D341Med (cell line): ENCODE data around the gene SGSH.
"Not testable (repeated sequence)": the region's sequence is repeated elsewhere in the genome, so short reads cannot be mapped to it uniquely, and the experiment has no call there.

Experiments
- DNase-seq: peaks from one replicate; pipeline ENCODE4 v3.0.0; 2012; ENCODE audit warnings: low spot score

SGSH gene

DNA sequence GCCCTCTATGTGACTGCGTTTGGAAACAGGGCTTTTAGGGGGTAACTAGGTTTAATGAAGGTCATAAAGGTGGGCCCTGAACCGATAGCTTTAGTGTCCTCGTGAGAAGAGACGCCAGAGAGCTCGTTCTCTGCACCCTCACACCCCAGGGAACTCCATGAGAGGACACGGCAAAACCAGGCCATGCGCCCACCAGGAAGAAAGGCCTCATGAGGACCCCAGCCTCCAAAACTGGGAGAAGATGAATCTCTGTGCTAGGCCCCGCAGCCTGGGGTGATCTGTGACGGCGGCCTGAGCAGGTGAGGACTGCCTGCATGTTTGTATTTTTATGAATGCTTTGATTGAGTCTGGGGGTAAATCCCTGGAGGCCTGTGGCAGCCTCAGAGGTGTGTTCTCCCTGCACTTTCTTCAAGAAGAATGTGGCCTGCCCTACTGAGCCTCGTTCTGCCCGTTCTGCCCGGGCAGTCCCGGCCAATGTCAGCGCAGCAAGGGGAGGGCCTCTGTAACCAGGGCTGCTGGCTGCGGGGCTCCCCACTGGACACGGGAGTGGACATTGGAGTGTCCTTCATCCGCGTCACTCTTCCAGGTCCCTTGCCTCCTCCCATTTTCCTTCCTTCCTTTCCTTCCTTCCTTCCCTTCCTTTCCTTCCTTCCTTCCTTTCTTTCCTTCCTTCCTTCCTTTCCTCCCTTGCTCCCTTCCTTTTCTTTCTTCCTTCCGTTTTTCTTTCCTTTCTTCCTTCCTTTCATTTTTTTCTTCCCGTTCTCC, 33.7 kb upstream of the SGSH start:
- peak; percentile 36 for DNase-seq

DNA sequence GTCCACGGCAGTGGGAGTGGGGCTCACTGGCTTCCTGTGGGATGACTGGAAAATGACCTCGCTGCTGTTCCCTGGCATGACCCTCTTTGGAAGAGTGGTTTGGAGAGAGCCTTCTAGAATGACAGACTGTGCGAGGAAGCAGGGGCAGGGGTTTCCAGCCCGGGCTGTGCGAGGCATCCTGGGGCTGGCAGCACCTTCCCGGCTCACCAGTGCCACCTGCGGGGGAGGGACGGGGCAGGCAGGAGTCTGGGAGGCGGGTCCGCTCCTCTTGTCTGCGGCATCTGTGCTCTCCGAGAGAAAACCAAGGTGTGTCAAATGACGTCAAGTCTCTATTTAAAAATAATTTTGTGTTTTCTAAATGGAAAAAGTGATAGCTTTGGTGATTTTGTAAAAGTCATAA, 32.7 kb upstream of the SGSH start:
- peak; percentile 92 for DNase-seq

DNA sequence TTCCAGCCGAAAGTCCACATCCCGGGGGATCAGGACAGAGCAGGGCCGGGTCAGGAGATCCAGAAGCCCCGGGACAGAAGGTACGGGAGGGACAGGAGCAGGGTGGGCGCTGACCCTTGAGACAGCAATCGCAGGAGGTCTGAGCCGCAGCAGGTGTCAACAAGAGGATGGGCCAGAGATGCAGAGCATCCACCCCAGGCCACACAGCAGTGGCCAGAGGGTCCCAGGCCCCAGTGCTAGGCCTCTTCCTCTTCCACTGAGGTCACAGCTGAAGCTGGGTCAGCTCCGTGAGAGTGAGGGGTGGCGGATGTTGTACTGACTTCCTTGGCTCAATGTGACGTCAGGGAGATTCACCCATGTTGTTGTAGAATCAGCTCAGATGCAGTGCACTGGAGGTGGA, 31.8 kb upstream of the SGSH start:
- peak; percentile 33 for DNase-seq

DNA sequence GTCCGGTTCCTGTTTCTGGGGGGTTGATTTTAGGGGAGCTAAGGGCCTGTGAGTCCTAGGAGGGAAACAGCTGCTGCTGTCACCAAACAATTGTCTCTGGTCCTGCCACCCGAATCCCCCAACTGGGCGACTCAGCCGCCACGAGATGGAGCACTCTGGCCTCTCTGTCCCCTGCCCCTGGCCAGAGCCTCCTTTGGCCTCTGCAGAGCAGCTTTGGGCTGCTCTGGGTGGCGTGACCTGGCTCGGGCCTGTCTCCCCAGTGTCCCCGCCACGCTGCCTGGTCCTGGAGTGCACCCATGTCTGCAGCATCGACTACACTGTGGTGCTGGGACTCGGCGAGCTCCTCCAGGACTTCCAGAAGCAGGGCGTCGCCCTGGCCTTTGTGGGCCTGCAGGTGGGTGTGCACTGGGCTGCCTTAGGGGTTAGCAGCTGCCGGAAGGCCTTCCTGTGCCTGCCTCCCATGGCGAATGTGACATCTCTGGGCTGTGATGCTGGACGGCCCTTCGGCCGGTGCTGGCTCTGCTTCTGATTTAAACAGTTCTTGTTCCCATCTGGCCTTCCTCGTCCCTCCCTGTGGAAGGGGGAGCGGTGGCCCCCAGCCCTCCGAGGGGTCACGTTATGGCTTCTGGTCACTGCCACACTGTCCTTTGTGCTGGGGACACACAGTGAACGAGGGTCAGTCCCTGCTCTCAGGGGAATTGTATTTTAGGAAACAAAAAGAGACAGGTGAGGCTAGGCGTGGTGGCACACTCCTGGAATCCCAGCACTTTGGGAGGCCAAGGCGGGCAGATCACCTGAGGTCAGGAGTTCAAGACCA, 29.0 kb upstream of the SGSH start:
- peak; percentile 43 for DNase-seq

DNA sequence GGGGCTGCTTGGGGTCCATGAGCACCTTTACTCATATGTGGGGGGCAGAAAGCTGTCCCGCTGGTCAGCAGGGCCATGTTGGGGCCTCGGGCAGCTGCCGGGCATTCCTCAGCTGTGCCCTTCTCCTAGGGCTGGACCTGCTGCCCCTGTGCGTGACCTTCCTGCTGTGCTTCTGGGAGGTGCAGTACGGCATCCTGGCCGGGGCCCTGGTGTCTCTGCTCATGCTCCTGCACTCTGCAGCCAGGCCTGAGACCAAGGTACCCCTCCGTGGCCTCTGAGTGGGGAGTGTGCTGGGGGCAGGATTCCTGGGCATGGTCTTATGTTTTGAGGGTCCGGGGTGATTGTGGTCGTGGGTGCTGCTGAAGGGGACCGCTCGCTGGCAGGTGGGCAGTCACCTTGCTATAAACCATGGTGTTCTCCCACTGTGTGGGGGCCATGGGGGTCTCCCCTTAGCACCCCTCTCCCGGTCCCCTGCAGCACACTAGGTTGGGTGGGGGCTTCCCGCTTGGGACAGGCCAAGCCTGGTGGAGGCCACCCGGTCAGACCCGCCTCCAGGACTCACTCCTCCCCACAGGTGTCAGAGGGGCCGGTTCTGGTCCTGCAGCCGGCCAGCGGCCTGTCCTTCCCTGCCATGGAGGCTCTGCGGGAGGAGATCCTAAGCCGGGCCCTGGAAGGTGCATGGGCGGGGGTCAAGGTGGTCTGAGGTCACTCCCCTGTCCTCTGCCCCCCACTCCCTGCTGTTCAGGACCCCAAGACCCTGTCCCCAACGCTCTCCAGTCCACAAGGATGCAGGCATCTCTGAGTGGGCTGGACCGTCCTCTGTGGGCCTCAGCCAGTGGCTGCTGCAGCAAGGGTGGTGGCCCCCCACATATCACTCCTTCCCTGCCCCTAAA, 28.1 kb upstream of the SGSH start:
- DNase-seq = peak; percentile 38

DNA sequence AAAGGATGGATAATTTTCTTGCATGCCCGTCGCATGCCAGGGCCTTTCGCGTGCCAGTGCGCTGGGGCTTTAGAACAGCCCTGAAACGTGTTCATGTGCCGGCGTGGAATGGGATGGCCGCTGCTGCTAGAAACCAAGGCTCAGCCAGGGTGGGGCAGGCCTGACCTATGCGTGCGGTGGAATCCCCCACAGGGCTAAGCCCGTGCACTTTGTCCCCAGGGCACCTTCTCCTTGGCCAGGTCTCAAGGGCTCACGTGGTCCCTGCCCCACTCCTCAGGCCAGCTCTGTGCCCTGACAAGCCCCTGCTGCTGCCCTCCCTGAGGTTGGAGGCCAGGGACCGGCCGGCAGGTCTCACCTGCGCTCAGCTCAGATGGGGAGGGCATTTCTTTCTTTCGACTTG, 27.4 kb upstream of the SGSH start:
- peak; percentile 26 for DNase-seq

DNA sequence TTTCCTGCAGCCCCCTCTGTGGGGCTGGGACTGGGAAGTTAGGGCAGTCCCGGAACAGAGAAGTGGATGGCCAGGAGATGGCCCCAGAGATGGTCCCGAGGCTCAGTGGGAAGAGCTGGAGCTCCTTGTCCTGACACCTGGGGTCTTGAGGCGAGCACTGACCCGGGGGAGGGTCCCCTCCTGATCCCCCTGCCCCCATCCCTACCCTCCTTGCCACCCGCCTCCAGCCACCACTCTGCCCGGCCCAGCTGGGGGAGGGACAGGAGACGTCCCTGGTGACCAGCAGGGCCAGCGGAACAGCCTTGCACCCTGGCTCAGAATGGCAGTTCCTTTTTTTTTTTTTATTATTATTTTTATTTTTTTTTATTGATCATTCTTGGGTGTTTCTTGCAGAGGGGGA, 26.6 kb upstream of the SGSH start:
- DNase-seq = peak; percentile 31

DNA sequence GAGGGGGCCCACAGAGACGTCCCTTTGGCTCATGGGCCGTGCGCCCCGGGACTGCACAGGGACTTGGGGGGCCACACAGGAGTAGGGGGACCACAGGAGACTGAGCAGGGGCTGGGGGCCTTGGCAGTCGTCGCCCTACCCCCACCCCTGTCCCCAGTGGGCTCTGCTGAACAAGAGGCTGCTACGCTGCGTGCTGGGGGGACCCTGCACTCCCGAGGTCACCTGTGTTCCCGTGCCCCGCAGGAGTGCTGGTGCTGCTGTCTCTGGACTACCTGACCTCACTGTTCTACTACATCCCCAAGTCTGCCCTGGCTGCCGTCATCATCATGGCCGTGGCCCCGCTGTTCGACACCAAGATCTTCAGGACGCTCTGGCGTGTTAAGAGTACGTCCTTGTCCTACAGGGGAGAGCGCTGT, 26.1 kb upstream of the SGSH start:
- DNase-seq = no peak

DNA sequence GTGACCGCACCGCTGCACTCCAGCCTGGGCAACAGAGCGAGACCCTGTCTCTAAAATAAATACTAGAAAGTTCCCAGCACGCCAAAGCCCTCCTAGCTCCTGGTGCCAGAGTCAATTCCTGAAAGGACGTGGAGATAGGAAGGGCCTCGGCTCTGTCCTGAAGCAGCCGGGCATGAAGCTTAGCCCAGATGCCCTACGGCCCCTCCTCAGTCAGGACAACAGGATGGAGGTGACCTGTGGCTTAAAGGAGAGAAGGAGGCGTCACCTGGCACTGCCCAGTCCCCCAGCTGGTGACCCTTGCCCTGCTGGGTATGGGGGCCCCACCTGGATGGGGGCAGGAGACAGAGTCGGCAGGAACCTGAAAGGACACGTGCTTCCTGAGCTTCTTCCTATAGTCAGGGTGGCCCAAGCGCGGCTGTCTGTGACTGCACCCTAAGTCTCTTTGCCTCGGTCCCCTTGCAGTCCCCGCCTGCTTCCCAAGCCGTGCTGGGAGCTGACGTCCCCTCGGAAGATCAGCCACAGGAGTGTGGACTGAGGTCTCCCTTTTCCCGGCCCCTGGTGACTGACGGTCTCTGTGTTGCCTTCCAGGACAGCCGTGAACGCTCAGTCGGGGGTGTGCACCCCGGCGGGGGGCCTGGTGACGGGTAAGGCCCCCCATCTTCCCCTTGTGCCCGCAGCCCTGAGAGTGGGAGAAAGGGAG, 25.6 kb upstream of the SGSH start:
- DNase-seq = peak; percentile 34

DNA sequence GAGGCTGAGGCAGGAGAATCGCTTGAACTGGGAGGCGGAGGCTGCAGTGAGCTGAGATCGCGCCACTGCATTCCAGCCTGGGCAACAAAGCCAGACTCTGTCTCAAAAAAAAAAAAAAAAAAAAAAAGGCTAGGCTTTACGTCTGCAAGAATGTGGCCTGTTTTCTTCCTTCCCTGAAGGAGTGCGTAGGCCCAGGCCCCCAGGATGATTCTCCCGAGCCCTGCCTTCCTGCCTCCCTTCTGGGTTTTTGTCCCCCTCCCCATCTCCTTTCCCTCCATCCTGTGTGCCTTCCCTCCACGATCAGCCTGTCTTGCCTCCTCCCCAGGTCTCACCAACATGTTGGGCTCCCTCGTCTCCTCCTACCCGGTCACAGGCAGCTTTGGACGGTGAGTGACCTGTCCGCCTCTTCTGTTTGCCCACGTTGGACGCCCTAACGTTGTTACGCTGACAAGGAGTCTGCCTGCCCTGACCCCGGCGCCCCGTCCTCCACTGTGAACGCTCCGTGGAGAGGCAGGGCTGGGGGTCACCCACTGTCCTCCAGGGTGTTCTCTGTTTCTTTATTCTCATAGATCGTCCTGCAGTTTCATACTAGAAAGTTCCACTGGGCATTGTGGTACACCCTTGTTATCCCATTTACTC, 24.9 kb upstream of the SGSH start:
- DNase-seq = peak; percentile 29

DNA sequence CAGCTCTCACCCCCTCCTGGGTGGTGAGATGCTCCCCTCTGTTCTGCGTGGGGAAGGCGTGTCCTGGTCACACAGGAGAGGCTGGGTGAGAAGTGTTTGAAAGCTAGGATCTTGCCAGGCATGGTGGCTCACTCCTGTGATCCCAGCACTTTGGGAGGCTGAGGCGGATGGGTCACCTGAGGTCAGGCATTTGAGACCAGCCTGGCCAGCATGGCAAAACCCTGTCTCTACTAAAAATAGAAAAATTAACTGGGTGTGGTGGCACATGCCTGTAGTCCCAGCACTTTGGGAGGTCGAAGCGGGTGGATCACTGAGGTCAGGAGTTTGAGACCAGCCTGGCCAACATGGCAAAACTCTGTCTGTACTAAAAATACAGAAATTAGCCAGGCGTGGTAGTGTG, 24.3 kb upstream of the SGSH start:
- DNase-seq = not testable (repeated sequence)

DNA sequence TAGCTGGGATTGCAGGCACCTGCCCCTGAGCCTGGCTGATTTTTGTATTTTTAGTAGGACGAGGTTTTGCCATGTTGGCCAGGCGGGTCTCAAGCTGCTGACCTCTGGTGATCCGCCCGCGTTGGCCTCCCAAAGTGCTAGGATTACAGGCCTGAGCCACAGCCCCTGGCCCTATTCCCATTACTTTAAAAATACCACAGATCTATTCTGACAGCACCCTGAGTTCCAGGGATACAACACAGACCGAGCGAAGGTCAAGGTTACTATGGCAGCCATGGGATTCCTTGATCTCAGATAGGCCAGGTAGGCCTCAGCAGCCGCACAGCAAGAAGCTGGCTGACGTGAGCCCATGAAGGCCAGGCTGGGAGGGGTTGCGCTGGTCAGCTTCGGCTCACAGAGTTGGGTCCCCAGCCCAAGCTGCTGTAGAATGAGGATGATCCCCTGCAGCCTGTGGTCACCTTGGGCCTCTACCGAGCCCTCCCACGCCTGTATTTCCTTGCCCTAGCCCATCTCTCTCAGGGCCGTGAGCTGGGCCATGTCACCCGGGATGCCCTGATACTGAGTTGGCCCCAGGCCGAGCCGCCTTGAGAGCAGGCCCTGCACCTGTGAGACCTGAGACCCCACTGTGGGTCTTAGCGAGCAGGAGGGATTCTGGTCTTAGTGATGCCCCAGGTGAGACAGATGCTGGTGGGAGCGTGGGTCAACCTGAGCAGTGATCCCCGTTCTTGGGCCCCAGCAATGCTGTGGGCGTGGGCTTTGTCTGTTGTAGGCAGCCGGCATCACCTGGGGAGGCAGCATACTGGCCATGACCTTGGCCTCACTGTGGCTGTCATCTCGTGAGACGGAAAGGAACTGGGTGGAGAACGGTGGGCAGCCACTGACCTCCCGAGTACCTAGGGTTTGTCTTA, 23.6 kb upstream of the SGSH start:
- DNase-seq = peak; percentile 31

DNA sequence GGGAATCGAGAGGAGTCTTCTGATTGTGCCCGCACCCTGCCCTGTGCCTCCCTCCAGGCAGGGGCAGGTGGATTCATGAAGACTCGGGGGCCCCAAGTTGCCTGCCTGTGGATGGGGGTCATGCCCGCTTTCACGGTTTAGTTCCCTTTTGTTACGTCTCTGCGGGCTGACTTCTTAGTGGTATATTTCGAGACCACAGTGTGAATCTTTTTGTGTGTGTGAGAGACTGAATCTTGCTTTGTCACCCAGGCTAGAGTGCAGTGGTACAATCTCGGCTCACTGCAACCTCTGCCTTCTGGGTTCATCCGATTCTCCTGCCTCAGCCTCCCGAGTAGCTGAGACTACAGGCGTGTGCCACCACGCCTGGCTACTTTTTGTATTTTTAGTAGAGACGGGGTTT, 22.4 kb upstream of the SGSH start:
- DNase-seq = no peak

DNA sequence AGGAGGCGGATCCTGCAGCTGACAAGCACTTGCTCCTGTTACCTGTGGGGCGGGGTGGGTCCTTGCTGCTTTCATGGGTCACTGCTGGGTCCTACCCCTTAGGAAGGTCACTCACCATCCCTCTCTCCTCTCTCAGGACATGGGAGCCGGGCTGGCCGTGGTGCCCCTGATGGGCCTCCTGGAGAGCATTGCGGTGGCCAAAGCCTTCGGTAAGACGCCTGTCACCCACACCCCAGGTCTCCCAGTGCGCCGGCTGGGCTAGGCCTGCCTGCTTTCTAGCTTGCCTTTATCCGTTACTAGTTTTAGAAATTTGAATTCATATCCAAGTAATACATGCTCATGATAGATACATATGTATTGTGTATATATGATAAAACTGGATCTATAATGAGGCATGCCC, 17.3 kb upstream of the SGSH start:
- DNase-seq = peak; percentile 31

DNA sequence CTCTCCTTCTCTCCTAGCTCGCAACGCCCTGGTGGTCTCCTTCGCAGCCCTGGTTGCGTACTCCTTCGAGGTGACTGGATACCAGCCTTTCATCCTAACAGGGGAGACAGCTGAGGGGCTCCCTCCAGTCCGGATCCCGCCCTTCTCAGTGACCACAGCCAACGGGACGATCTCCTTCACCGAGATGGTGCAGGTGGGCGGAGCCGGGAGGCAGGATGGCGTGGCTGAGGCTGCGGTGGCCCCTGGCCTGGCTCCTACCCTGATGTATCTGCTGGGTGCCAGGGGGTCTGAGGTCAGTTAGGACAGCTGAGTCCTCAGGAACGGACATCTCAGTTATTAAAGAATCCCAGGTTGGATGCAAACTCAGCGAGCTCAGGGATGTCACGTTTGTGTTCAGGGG, 16.8 kb upstream of the SGSH start:
- peak; percentile 33 for DNase-seq

DNA sequence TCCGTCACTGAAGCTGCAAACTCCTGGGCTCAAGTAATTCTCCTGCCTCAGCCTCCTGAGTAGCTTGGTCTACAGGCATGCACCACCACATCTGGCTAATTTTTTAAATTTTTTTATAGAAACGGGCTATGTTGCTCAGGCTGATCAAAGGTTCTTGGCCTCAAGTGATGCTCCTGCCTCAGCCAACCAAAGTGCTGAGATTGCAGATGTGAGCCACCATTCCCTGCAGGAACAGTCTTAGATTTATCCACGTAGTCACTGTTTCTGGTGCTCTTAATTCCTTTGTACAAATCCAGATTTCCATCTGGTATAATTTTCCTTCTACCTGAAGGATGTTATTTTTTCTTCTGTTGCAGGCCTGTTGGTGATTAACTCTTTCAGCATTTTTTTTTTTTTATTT, 13.1 kb upstream of the SGSH start:
- DNase-seq = no peak

DNA sequence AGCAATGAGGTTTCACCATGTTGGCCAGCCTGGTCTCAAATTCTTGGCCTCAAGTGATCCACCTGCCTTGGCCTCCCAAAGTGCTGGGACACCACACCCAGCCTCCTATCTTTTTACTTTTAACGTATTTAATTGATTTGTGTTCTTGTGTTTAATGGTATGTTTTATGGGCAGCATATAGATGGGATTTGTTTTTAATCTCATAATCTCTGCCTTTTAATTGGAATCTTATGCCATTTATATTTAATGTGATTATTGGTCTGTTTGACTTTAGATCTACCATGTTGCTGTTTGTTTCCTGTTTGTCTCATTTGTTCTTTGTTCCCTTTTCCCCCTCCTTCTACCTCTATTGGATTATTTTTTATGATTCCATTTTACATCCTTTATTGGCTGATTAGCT, 12.3 kb upstream of the SGSH start:
- DNase-seq = no peak

DNA sequence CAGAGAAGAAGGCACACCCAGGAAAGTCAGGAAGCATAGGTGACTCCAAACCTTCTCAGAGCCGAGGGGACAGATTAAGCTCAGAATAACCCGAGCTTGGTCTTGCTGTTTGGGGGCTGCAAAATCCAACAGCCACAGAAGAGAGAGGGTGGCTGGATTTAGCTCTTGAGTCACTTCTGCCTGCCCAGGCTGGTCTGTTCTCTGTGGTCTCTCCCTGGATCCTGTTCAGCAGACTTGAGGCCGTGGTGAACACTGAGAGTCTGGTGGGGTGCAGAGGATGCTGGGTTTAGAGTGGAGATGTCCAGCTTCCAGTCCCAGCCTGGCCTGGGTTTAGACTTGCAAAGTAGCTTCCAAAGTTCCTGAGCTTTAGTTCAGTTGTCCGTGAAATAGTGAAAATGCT, 8.9 kb upstream of the SGSH start:
- DNase-seq = no peak

DNA sequence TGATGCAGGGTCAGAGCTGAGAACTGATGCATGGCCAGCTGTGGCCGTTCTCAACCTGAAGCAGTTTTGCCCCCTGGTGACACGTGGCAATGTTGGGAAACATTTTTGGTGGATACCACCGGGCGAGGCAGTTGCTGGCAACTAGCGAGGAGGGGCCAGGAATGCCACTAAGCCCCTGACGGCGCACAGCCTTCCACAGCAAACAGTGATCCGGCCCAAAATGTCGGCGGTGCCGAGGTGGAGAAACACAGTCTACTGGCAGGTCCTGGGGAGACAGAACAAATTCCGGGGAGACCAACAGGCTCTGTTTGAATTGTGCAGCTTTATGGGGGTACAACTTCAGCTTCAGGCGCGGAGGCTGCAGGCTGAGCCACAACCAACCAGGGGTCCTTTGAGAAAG, 8.3 kb upstream of the SGSH start:
- DNase-seq = no peak

DNA sequence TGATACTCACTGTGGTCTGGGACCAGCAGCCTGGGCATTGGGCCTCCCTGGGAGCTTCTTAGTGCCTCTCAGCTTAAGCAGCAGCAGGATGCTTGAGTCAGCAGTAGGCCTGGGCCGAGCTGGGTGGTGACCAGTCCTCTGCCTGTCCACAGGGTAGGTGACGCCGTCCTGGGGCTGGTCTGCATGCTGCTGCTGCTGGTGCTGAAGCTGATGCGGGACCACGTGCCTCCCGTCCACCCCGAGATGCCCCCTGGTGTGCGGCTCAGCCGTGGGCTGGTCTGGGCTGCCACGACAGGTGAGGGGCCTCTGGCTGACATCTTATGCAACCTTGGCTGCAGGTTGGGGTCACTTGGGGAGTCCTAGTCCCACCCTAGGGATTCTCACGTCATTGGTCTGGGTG, 7.5 kb upstream of the SGSH start:
- DNase-seq = no peak
